ENCODE results near the gene HS2ST1.
A peak's percentile ranks its signal among the peaks of the same experiment; 100 is the strongest.
"Not testable (repeated sequence)": the region's sequence is repeated elsewhere in the genome, so short reads cannot be mapped to it uniquely, and the experiment has no call there.

The HS2ST1 gene

DNA sequence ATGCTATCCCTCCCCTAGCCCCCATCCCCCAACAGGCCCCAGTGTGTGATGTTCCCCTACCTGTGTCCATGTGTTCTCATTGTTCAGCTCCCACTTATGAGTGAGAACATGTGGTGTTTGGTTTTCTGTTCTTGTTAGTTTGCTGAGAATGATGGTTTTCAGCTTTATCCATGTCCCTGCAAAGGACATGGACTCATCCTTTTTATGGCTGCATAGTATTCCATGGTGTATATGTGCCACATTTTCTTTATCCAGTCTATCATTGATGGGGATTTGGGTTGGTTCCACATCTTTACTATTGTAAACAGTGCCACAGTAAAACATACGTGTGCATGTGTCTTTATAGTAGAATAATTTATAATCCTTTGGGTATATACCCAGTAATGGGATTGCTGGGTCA, 152.3 kb downstream of the HS2ST1 start:
- DNase-seq (ENCODE audit: low read depth), result not testable (repeated sequence)

- DNase-seq (ENCODE audit: low read depth), result no peak
These were observed 158.0 kb downstream of the HS2ST1 start for GRCh38 chr1:87072411-87072810.

- DNase-seq (ENCODE audit: low read depth), result no peak
These were observed 158.5 kb downstream of the HS2ST1 start for GRCh38 chr1:87072904-87073303.

DNA sequence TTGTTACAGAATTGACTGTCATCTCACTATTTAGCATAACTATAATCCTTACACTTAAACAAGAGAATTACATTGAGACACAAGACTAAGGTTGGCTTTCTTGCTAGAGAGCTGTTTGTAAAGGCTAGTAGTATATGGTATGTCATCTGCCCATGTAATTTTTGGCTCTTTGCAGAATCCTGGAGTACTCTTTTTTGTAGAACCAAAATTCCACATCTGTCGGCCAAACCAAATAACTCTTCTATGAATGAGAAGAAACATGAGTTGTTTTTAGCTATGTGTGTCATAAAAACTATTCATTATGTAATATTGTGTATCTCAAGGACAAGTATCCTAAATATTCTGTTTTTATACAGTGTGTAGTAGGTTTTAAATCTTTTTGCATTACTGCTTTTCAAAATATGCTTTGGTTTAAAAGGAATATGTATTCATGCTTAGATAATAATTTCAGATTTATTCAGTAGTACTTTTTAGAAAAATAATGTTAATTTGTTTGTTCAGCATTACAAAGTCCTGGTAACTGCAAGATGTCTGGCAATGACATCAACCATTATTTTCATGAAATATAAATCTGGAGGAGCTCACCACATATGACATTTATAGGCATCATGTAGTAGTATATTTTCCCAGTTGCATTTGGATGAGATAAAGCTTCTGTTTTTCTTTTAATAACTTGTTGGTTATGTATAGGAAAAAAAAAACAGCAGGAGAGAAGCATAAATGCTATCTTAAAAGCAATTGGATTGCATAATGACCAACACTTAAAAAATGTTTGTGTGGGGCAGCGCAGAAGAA, 159.8 kb downstream of the HS2ST1 start:
- DNase-seq (ENCODE audit: low read depth), result no peak

- DNase-seq (ENCODE audit: low read depth), result no peak
These were observed 163.7 kb downstream of the HS2ST1 start for GRCh38 chr1:87077959-87078639.

DNA sequence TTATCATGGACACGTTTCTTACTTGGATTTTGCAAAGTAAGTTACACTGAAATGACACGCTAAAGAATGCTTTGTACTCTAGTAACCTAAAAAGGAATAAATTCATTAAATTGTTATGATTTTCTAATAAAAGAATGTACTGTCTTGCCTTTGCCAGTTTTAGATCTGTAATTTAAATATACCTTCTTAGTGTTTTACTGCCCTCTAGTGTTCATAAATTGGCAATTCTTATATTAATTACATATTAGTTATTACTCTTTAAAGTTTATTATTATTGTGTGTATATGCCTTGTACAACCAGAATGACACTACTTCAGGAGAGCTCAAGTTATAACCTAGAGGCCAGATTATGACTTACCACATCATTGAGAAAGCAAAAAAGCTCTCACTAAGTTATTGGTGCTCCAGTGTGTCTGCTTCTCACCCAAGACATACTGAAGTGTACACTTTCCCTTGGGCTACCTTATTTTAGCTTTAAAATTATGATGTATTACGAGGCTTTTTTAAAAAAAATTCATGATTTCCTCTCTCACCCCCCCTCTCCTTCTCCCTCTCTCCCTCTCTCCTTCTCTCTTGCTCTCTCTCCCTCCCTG, 169.9 kb downstream of the HS2ST1 start:
- peak; percentile 46 for DNase-seq (ENCODE audit: low read depth)

GRCh38 chr1:87086120-87086519, 171.7 kb downstream of the HS2ST1 start:
- DNase-seq (ENCODE audit: low read depth), result no peak

DNA sequence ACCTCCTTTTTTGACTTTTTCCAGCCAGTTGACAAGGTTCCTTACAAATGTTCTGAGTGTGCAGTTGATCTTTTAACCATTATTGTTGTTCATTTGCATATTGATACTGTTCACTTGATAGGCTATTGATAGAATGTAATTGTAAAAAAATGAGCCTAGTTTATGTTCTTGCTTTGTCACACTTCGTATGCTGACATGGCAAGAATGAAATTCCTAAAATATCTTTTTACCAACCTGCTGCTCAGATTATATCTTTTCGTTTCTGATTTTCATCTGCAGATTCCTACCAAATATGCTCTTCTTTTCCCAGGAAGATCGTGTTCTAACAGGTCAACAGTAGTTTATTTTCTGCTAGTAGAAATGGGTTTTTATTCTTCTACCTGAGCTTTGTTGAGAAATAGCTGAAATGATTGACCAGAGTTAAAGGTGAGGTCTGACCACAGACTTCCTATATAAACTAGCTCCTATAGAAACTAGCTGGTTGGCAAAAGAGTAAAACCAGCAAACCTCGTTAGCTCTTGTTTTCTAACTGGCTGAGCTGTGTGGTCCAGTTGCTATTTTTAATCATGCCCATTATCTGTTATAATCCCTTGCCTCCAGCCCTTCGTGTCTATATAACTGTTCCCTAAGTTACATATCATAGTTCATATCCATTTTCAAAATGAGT, 174.8 kb downstream of the HS2ST1 start:
- no peak for DNase-seq (ENCODE audit: low read depth)

GRCh38 chr1:87089823-87090222, 175.4 kb downstream of the HS2ST1 start:
- no peak for DNase-seq (ENCODE audit: low read depth)

GRCh38 chr1:87091425-87091824, 177.0 kb downstream of the HS2ST1 start:
- DNase-seq (ENCODE audit: low read depth), result no peak

DNA sequence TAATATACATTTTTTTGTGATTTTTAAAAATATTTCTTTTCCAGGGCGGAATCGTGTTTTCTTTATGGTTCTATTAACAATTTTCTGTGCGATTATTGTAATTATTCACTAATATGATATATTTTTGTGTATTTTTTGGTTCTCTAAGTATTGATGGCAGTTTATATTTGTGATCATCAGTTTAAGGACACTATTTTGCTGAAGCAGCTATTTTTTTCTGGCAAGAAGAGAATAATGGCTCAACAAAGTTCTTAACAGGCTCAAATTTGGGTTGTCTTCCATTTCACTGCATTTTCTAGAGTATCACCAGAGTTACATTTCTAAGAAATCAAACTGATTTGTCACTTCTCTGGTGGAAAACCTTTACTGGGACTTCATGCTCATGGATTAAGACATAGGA, 178.4 kb downstream of the HS2ST1 start:
- no peak for DNase-seq (ENCODE audit: low read depth)

DNA sequence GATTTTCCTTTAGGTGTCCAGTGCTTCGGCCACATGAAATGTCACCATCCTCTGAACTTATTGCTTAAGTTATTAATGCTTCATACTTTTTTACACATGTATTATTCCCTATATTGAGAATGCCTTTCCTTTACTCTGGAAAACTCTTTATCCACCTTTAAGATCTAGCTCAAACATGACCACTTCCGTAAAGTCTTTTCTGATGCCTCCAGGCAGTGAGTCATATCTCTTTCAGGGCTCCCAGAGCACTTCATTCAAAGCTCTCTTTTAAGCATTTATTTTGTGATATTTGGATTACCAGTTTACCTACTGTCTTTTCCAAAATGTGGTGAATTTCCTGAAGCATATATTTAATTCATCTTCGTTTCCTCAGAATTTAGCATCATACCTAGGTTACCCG, 178.9 kb downstream of the HS2ST1 start:
- peak; percentile 78 for DNase-seq (ENCODE audit: low read depth)

DNA sequence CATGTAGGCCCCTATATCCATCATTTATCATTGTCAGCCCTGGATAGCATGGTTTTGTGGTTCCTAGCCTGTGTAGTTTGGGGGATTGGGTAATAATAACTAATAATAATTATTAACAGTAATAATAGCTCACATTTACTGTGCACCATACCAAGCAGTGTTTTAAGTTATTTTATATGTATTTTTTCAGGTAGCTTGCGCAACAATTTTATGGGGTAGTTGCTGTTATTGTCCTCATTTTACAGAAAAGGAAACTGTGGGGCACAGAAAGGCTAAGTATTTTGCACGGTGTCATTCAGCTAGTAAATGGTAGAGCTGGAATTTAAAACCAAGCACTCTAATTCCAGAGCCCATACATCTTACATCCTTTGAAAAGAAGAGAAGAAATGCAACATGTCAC, 179.8 kb downstream of the HS2ST1 start:
- DNase-seq (ENCODE audit: low read depth), result no peak

DNA sequence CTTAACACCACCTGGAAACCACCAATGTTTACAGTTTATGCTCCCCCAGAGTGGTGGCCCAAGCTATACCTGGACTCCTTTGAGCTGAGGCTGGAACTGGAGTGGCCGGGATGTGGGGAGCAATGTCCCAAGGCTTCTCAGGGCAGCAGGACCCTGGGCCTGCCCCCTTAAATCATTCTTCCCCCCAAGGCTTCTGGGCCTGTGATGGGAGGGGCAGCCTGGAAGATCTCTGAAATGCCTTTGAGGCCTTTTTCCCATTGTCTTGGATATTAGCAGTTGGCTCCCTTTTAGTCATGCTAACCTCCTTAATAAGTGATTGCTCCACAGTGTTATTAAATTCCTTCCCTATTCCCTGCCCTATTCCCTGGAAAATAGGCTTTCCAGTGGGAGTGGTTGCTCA, 185.8 kb downstream of the HS2ST1 start:
- no peak for DNase-seq (ENCODE audit: low read depth)

DNA sequence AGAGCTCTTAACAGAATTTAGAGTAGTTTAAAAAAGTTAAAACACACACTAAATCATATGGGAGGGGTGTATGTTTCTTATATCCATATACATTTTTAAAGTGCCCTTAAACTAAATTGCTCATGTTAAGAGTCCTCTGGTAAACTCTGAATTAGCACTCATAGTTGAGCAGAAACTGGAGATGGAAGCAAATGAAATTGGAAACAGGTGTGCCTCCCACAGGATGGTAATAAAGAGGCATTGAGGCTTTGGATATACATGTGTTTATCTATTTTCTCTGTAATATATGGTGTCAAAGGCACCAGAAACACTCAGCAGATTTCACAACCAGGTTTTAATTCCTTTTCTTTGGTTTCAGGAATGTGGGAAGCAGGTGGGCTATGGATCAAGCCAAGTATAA, 188.6 kb downstream of the HS2ST1 start:
- no peak for DNase-seq (ENCODE audit: low read depth)

DNA sequence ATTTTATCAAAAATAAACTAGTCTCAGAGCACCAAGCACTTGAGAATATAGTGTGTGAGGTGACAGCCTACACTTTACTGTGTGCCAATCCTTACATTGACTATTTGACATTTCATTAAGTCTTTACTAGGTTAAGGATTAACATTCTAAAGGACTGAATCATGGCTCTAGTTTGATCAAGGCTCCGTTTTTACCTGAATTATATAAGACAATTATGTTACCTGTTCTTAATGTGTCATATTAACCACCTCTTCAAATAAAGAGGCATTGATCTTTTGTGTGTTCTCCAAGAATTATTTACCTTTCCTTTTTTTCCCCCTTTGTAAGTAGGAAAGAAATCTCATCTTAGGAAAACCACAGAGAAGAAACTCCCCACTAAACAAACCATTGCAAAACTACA, 189.7 kb downstream of the HS2ST1 start:
- DNase-seq (ENCODE audit: low read depth), result no peak

DNA sequence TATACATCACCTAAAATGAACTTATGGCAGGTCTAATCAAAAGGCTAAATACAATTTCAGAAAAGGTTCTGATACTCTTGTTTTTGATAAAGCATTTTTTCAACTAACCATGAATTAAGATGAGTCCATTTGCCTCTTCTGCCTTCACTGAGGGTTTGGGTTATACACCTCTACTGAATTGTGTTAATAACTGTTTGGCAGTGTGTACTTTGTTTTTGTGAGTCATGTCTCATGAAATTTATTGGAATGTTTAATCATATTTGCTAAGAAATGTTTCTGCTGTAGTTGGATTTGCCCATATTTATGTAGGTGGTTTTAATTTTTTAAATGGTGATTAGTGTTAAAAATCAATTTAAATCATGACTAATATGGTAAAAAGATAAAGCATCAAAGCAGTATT, 190.5 kb downstream of the HS2ST1 start:
- DNase-seq (ENCODE audit: low read depth), result no peak

- DNase-seq (ENCODE audit: low read depth), result no peak
These were observed 191.7 kb downstream of the HS2ST1 start for GRCh38 chr1:87106144-87106543.

DNA sequence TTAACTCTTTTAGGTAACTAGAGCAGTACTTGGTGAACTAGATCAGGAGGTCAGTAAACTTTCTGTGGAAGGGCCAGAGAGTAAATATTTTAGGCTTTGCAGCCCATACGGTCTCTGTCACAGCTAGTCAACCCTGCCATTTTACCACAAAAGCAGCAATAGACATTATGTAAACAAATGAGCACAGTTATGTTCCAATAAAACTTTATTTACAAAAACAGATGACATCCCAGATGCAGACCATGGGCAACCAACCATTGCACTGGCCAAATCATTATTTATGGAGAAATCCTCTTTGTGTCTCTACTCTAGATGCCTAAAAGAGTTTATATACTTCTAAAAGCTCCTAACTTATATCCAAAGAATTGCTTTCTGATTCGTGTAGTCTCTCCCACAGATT, 192.4 kb downstream of the HS2ST1 start:
- no peak for DNase-seq (ENCODE audit: low read depth)

- DNase-seq (ENCODE audit: low read depth), result no peak
These were observed 193.8 kb downstream of the HS2ST1 start for GRCh38 chr1:87108228-87108627.

- peak; percentile 29 for DNase-seq (ENCODE audit: low read depth)
These were observed 194.5 kb downstream of the HS2ST1 start for GRCh38 chr1:87108814-87109411.

DNA sequence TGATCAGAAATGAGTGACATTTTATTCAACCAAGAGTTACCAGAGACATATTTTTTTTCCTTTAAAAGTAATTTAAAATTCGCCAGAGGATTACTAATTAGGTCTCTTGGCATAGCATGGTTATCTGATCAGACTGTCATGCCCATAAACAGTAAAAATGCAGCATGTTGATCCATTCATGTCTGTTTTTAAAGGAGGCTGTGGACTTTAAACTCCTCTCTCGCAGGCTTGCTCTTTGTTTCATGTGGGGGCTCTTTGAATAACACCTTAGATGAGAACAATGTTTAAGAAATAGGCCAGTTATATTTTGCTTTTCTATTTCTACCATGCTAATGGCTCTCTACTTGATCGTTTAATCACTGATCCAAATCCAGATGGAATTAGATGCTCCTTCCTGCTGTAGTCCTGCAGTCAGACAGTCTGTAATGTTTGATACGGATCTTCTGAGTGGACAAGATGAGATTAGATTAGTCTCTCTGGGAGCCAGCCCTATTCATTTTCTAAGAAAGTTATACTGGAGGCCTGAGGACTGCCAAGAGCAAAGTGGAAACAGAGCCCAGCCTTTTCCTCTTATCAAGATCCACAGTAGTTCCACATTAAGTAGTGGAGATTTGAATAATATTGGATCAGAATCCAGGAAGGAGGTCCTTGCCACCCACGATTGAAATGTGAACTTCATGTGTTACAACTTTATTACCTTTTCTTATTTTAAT, 197.4 kb downstream of the HS2ST1 start:
- no peak for DNase-seq (ENCODE audit: low read depth)

Data from EH (cell line).